NCI-H128 (cell line): ENCODE results near the gene TMEM151B.
"Not testable (repeated sequence)": the region's sequence is repeated elsewhere in the genome, so short reads cannot be mapped to it uniquely, and the experiment has no call there.

ENCODE experiments used
- DNase-seq: peaks from one replicate; lab custom pipeline; 2025; ENCODE audit not compliant: unreplicated experiment; lab: John Stamatoyannopoulos, UW

Gene TMEM151B

DNA sequence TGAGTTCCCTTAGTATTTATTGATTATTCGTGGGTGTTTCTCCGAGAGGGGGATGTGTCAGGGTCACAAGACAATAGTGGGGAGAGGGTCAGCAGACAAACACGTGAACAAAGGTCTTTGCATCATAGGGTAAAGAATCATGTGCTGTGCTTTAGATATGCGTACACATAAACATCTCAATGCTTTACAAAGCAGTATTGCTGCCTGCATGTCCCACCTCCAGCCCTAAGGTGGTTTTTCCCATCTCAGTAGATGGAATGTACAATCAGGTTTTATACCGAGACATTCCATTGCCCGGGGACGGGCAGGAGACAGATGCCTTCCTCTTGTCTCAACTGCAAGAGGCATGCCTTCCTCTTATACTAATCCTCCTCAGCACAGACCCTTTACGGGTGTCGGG, 58.0 kb downstream of the TMEM151B start:
- not testable (repeated sequence) for DNase-seq

DNA sequence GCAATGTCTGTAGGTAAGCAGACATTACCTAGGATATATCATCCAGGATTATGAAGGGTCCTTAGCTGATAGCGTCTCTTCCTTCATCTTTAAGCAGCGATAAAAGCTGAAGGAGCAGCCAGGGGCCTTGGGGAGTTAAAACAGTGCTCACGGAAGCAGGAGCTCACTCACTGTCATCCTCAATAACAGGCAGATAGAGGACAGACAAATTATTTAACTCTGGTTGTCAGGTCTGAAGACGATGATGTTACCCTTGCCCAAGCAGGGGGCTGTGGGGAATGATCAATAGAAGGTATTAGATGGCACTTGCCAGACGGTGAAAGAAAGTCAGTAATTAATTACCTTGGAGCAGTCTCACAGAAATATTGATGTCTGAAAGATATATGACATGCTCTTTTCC, 59.6 kb downstream of the TMEM151B start:
- no peak for DNase-seq

DNA sequence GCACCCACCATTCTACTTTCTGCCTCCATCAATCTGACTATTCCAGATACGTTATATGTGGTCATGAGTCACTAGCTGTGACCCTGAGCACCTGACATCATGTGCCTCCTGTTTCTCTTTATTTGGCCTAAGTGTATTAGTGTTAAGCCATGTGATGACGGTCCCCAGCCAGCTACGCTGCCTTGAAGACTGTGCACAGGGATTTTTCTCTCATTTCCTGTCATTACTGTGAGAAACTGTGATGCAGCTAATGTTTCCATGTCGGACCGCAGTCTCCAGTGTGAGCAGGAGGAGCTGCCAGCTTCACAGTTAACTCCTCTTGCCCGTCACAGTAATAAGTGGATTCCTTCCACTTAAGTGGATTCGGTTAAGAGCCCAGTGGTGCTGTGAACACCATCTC, 62.3 kb downstream of the TMEM151B start:
- no peak for DNase-seq

DNA sequence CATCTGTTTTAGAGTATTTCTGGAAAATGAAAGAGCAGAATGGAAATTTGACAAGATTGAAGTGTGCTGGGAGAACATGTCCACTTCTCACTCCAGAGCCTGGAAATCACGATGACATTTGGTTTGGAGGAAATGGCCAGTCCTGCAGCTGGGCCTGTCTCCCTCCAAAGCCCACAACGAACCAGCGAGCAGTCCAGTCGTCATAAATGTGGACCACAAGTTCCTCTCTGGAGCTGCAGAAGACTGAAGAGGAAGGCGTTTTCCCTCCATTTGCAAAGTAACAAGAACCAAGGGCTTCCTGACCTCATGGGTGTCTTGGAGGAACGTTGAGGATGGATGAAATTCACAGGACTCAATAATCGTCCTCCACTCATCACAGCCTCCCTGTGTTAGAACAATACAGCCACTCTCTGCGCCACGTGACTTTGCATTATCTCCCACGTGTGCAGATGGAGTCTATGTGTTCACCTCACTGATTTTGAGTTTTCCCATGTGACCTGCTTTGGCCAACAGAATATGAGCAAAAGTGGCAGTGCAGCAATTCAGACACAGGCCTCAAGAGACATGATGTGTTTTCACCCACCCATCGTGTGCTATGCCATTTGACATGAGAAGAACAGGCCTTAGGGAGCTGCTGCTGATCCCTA, 63.1 kb downstream of the TMEM151B start:
- no peak for DNase-seq

GRCh38 chr6:44333942-44334341, 63.7 kb downstream of the TMEM151B start:
- no peak for DNase-seq

DNA sequence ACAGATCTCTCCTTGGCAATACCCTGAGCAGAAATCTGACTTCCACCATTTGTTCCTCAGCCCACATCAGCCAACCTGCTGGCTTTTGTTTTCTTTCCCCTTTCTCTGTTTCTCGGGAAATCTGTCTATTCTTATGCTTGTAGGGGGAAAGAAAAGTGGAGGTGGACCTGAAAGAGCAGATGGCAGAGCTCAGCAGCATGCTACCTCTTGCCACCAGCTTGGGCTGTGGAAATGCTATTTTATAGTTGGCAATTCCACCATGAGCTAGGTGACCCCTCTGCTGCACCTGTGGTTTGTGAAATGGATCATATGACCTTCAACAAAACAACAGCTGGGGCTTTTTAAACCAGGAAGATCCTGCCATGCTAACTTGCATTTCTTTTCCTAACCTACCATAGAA, 65.4 kb downstream of the TMEM151B start:
- no peak for DNase-seq

DNA sequence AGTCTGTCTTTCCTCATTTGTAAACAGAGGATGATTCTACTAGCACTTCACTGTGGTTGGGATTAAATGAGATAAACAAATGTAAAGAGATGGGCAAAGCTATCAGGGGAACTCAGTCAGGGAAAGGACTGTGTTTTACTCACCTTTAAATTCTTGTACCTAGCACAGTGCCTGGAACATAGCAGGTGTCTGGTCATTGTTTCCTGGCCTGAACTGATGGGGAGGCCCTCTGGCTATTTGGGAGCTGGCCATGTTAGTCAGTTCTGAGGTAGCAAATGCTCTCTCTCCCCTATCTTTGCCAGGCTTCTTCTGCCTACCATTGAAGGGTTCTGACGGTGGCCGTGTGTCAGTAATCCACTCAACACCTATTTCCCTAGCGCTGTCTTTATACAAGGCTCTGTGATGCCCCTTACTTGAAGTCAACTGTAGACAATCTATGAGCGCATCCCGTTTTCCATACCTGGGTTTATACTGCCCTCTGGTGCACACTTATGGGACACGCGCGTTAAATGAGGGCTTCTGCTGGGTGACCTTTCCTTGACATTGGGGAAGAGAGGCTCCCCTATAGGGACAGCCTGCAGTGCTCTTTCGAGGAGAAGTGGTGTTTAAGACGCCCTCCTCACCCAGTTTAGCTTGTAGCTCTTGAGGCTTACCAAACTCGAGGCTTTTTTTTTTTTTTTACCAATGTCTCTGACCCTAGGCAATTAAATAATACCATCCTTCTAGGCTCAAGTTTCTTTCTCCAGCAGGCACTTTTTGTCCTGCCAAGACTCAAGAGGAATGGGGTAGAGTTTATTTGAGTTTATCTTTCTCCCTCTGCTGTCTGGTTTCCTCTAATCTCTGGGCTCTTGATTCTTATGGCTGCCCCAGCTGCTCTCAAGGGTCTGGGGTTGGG, 68.2 kb downstream of the TMEM151B start:
- DNase-seq: peak; percentile 65

GRCh38 chr6:44339301-44339700, 69.1 kb downstream of the TMEM151B start:
- DNase-seq: no peak

GRCh38 chr6:44339763-44340625, 69.7 kb downstream of the TMEM151B start:
- DNase-seq: no peak

DNA sequence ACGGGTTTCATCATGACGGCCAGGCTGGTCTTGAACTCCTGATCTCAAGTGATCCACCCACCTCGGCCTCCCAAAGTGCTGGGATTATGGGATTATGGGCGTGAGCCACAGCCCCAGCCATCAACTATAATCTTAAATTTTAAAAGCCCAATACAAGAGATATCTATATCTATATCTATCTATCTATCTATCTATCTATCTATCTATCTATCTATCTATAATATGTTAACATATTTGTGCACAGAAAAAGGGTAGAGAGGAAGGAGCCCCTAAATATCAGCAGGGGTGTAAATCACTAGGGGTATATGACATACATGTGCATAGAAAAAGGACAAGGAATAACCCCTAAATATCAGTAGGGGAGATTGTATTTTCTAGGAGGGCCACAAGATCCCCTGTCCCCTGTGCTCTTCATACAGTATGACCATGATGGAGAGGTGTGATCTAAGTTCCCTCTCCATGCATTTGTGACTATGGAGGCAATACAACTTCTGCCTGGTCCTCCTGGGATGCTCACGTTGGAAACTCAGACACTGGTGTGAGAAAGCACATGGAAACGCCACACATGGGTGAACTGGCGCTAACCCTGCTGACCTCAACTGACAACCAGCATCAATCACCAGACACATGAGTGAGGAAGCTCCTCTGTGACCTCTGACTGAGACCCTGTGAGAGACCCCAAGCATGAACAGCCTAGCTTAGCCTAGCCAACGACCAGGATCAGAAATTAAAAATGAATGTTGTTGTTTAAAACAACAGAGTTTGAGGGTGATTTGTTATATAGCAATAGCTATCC, 71.0 kb downstream of the TMEM151B start:
- no peak for DNase-seq

GRCh38 chr6:44342052-44342451, 71.8 kb downstream of the TMEM151B start:
- no peak for DNase-seq

DNA sequence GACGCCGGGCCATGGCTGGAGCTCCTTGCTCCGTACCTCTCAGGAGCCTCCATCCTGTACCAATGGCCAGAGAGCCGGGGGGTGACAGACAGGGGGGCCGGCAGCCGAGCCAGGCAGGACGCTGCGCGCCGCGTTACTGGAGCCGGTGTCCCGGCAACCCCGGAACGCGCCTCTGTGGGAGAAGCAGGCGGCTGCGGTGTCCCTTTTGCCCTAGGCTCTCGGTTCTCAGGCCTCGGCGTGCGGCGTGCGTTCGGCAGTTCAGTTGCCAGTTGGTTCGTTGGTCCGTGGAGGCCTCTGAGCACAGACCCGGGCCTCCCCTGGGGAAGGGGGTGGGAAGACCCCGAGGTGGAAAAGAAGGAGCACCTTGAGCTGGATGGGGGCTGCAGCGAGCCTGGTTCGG, 72.2 kb downstream of the TMEM151B start, which contains the start of gene SPATS1:
Gene SPATS1, plus strand, starts transcription at position 162 of the 400 bp plus-strand sequence. CDS start 446 bp downstream, outside the sequence.
- DNase-seq: no peak

- not testable (repeated sequence) for DNase-seq
These were observed 76.6 kb downstream of the TMEM151B start for GRCh38 chr6:44346818-44347217.

GRCh38 chr6:44349904-44350649, 79.8 kb downstream of the TMEM151B start:
- no peak for DNase-seq

DNA sequence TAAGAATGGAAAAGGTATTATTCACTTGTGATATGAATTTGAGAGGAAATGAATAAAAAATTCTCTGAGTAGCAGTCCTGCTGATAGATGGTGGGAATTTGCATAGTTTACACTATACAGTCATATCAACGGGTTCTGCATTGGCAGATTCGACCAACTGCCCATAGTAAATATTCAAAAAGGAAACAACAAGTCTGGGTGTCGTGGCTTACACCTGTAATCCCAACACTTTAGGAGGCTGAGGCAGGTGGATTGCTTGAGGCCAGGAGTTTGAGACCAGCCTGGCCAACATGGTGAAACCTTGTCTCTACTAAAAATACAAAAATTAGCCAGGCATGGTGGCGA, 80.4 kb downstream of the TMEM151B start:
- not testable (repeated sequence) for DNase-seq

- no peak for DNase-seq
These were observed 82.0 kb downstream of the TMEM151B start for GRCh38 chr6:44352259-44352658.

- DNase-seq: no peak
These were observed 83.1 kb downstream of the TMEM151B start for GRCh38 chr6:44353336-44353735.

GRCh38 chr6:44355640-44356039, 85.4 kb downstream of the TMEM151B start:
- DNase-seq: no peak

DNA sequence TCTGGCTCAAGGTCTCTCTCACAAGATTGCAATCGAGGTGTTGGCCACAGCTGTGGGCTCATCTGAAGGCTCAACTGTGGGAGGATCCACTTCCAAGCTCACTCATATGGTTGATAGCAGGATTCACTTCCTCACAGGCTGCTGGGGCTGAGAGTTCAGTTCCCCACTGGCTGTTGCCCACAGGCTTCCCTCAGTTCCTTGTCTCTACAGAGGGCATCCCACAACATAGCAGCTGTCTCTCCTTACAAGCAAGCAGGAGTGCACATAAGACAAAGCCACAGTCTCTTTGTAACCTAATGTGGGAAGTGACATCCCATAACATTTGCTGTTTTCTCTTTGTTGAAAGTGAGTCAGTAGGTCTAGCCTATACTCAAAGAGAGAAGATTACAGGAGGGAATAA, 86.2 kb downstream of the TMEM151B start:
- DNase-seq: no peak
